K562 (cell line): ENCODE results near the gene RBPJL. TPM values are rescaled to one million over a fixed set of nuclear protein-coding genes. Genes with fewer than 3 reads are reported as not detected.
A peak's percentile ranks its signal among the peaks of the same experiment; 100 is the strongest.

ENCODE experiments used
- ATF2 ChIP-seq: sonication (generic); formaldehyde crosslinking; IDR thresholded peaks from 2 replicates; pipeline ENCODE4 v1.8.1; 2022; ENCODE audit warnings: missing genetic modification reagents
- CC2D1A ChIP-seq: fragments of 450-650 bp; IDR thresholded peaks from 2 replicates; pipeline ENCODE4 v1.6.1; 2017; ENCODE audit warnings: mild to moderate bottlenecking
- CTBP1 ChIP-seq: fragments of 450-650 bp; IDR thresholded peaks from 2 replicates; pipeline ENCODE4 v1.6.1; 2016; ENCODE audit warnings: borderline replicate concordance
- HDGF ChIP-seq: fragments of 450-650 bp; IDR thresholded peaks from 2 replicates; pipeline ENCODE4 v1.6.1; 2016
- HLTF ChIP-seq: fragments of 450-650 bp; IDR thresholded peaks from 2 replicates; pipeline ENCODE4 v1.6.1; 2016
- HNRNPH1 ChIP-seq: fragments of 200-400 bp; formaldehyde crosslinking; optimal IDR thresholded peaks from 2 replicates; pipeline ENCODE3; 2017; ENCODE audit warnings: low read depth, mild to moderate bottlenecking, low read length, moderate library complexity
- HNRNPLL ChIP-seq: fragments of 200-400 bp; formaldehyde crosslinking; IDR thresholded peaks from 2 replicates; pipeline ENCODE4 v1.6.1; 2017; ENCODE audit warnings: low read length, low read depth, mild to moderate bottlenecking; ENCODE audit not compliant: poor library complexity, severe bottlenecking
- HSF4 ChIP-seq: fragments of 250-450 bp; sonication (Bioruptor Pico); IDR thresholded peaks from 2 replicates; pipeline ENCODE4 v2.1.2; 2022; ENCODE audit warnings: mild to moderate bottlenecking, moderate library complexity, borderline replicate concordance
- MTA3 ChIP-seq: fragments of 450-650 bp; formaldehyde crosslinking; IDR thresholded peaks from 2 replicates; pipeline ENCODE4 v1.6.1; 2017; ENCODE audit warnings: mild to moderate bottlenecking, borderline replicate concordance
- NEUROD1 ChIP-seq: fragments of 150-350 bp; IDR thresholded peaks from 2 replicates; pipeline ENCODE4 v1.6.1; 2014; ENCODE audit warnings: borderline replicate concordance, low read length, low read depth; ENCODE audit not compliant: partially characterized antibody
- NFXL1 ChIP-seq: fragments of 450-650 bp; formaldehyde crosslinking; IDR thresholded peaks from 2 replicates; pipeline ENCODE4 v1.4.0; 2021; ENCODE audit warnings: mild to moderate bottlenecking
- RCOR1 ChIP-seq, 2 experiments: IDR thresholded peaks; 2 replicates each; pipeline ENCODE4 v1.6.1; 2012; ENCODE audit warnings: low read depth in 2 of 2, low read length in 2 of 2, borderline replicate concordance in 1 of 2, improper control_type of control experiment in 1 of 2
- TAF7 ChIP-seq: fragments of 450-650 bp; IDR thresholded peaks from 2 replicates; pipeline ENCODE4 v1.6.1; 2016; ENCODE audit warnings: missing genetic modification characterization, missing compliant biosample characterization
- TCF3 ChIP-seq: sonication (generic); formaldehyde crosslinking; IDR thresholded peaks from 2 replicates; pipeline ENCODE4 v1.4.0; 2020; ENCODE audit warnings: mild to moderate bottlenecking, missing genetic modification reagents
- TFAP4 ChIP-seq: sonication (generic); formaldehyde crosslinking; IDR thresholded peaks from 2 replicates; pipeline ENCODE4 v1.8.0; 2022; ENCODE audit warnings: missing genetic modification reagents, mild to moderate bottlenecking, moderate library complexity, borderline replicate concordance
- ZNF197 ChIP-seq: fragments of 200-800 bp; sonication (Bioruptor generic); IDR thresholded peaks from 2 replicates; pipeline ENCODE4 v1.6.1; 2016; ENCODE audit warnings: low read depth, missing genetic modification characterization, missing compliant biosample characterization
- ZNF274 ChIP-seq: IDR thresholded peaks from 2 replicates; pipeline ENCODE4 v1.6.1; 2011; ENCODE audit warnings: low read depth, mild to moderate bottlenecking, low read length, moderate library complexity, borderline replicate concordance
- ZNF551 ChIP-seq: fragments of 250-450 bp; sonication (Bioruptor Pico); IDR thresholded peaks from 2 replicates; pipeline ENCODE4 v1.5.0; 2021; ENCODE audit warnings: mild to moderate bottlenecking, moderate library complexity
- ZNF695 ChIP-seq: fragments of 450-650 bp; formaldehyde crosslinking; IDR thresholded peaks from 2 replicates; pipeline ENCODE4 v1.4.0; 2020; ENCODE audit warnings: mild to moderate bottlenecking, moderate library complexity
- polyA plus RNA-seq, 8 experiments: library from polyadenylated mRNA; depleted of rRNA in 4 of 8; stranded (reverse) in 5 of 8; unstranded in 3 of 8; fragments of >200 nt; fragmentation: Nextera tagmentation in 2 of 8; fragmentation: Illumina TruSeq in 1 of 8; extraction: Ambion mirVana in 2 of 8; extraction: Trizol in 1 of 8; gene quantifications; 2 replicates each; pipeline versions ENCODE4 v1.2.1 to v1.2.3, GENCODE V29; 2011 to 2014; ENCODE audit warnings: inconsistent platforms in 1 of 8, missing spikeins in 1 of 8
- total RNA-seq, 7 experiments: library from RNA; depleted of rRNA in 6 of 7; stranded (reverse); fragments of >200 nt in 6 of 7; fragmentation: Illumina TruSeq in 2 of 7; extraction: Trizol in 2 of 7; gene quantifications; 2 replicates each; pipeline versions ENCODE4 v1.2.1 to v1.2.3, GENCODE V29; 2011 to 2021; ENCODE audit warnings: low replicate concordance in 1 of 7
- TF ChIP-seq, protein P1 (sequence below): fragments of 200-400 bp; formaldehyde crosslinking; IDR thresholded peaks from 2 replicates; pipeline ENCODE4 v1.6.1; 2017; ENCODE audit warnings: mild to moderate bottlenecking, low read depth, low read length, moderate library complexity
- TF ChIP-seq, protein P2 (sequence below): sonication (generic); formaldehyde crosslinking; IDR thresholded peaks from 2 replicates; pipeline ENCODE4 v1.8.1; 2023; ENCODE audit warnings: mild to moderate bottlenecking, missing genetic modification reagents

RBPJL gene
- total and polyA plus RNA-seq, 9 of the 15 experiments (the other 6 are each of a cell fraction or from before 2014, with no cell fraction given), result not detected

DNA sequence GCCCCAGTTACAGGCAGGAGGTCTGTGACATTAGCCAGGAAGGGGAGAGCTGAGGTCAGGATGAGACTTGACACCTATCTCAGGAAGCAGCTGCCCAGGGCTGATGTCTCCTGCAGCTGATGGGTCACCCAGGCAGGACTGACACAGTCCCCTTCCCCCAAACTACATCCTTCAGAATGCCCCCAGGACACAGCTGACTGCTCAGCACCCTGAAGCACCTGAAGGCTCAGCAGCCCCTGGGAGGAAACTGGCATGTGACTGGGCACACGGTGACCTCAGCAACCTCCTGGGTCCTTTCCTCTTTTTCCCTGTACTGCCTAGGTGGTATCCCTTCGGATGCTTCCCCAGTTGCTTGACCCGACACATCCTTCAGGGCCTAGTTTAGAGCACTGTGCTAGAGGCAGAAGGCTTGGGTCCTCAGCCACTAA is 39.7 kb downstream of the RBPJL start (continued):
- TF ChIP-seq NEUROD1 (no peak), HNRNPH1 (no peak), TCF3 (peak; percentile 54), ZNF695 (CRISPR knock-in tag) (no peak), HSF4 (CRISPR knock-in tag) (no peak), MTA3 (no peak), CTBP1 (0 out of 2 replicates have a peak, but pooled peaks have one; percentile 20), ZNF197 (CRISPR knock-in tag) (no peak), CC2D1A (no peak), RCOR1 (IDR thresholded peaks at IDR 0.05; ENCODE audit: borderline replicate concordance in 1 of 2, low read depth in 2 of 2, low read length in 2 of 2) (peak in 1 of 2 experiments; percentile 27; a peak in 1 of 4 replicates), HNRNPLL (no peak), ZNF274 (no peak), TAF7 (tag) (no peak), HDGF (no peak), ZNF551 (CRISPR knock-in tag) (no peak), ATF2 (CRISPR knock-in tag) (no peak), NFXL1 (CRISPR knock-in tag) (no peak), TFAP4 (CRISPR knock-in tag) (peak; percentile 39; the same call in 1 of the 2 replicates), HLTF (no peak)
- TF ChIP-seq, protein P1, sequence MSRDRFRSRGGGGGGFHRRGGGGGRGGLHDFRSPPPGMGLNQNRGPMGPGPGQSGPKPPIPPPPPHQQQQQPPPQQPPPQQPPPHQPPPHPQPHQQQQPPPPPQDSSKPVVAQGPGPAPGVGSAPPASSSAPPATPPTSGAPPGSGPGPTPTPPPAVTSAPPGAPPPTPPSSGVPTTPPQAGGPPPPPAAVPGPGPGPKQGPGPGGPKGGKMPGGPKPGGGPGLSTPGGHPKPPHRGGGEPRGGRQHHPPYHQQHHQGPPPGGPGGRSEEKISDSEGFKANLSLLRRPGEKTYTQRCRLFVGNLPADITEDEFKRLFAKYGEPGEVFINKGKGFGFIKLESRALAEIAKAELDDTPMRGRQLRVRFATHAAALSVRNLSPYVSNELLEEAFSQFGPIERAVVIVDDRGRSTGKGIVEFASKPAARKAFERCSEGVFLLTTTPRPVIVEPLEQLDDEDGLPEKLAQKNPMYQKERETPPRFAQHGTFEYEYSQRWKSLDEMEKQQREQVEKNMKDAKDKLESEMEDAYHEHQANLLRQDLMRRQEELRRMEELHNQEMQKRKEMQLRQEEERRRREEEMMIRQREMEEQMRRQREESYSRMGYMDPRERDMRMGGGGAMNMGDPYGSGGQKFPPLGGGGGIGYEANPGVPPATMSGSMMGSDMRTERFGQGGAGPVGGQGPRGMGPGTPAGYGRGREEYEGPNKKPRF, result no peak
- TF ChIP-seq, protein P2, sequence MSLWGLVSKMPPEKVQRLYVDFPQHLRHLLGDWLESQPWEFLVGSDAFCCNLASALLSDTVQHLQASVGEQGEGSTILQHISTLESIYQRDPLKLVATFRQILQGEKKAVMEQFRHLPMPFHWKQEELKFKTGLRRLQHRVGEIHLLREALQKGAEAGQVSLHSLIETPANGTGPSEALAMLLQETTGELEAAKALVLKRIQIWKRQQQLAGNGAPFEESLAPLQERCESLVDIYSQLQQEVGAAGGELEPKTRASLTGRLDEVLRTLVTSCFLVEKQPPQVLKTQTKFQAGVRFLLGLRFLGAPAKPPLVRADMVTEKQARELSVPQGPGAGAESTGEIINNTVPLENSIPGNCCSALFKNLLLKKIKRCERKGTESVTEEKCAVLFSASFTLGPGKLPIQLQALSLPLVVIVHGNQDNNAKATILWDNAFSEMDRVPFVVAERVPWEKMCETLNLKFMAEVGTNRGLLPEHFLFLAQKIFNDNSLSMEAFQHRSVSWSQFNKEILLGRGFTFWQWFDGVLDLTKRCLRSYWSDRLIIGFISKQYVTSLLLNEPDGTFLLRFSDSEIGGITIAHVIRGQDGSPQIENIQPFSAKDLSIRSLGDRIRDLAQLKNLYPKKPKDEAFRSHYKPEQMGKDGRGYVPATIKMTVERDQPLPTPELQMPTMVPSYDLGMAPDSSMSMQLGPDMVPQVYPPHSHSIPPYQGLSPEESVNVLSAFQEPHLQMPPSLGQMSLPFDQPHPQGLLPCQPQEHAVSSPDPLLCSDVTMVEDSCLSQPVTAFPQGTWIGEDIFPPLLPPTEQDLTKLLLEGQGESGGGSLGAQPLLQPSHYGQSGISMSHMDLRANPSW (CRISPR knock-in tag), result no peak
